Smooth muscle cell (in vitro differentiated cells): ENCODE data around the gene FHL1. TPM values are rescaled to one million over a fixed set of nuclear protein-coding genes. Genes with fewer than 3 reads are reported as not detected.

Experiments
- DNase-seq: peaks from one replicate; lab custom pipeline; 2025; ENCODE audit not compliant: unreplicated experiment; lab: John Stamatoyannopoulos, UW
- H2AFZ ChIP-seq: fragments of 200-600 bp; sonication (generic); 2 replicates; pipeline ENCODE4 v1.6.0; 2016; ENCODE audit warnings: antibody characterized with exemption, low read depth, mild to moderate bottlenecking
- H3F3A ChIP-seq: fragments of 200-600 bp; sonication (generic); 2 replicates; pipeline ENCODE4 v1.6.0; 2017; ENCODE audit warnings: antibody characterized with exemption, low read depth
- H3K27ac ChIP-seq: fragments of 200-600 bp; sonication (generic); 2 replicates; pipeline ENCODE4 v1.5.1; 2016; ENCODE audit warnings: low read depth, mild to moderate bottlenecking
- H3K27me3 ChIP-seq: fragments of 200-600 bp; sonication (generic); 2 replicates; pipeline ENCODE4 v1.6.1; 2016; ENCODE audit warnings: low read depth, mild to moderate bottlenecking
- H3K36me3 ChIP-seq: fragments of 200-600 bp; sonication (generic); 2 replicates; pipeline ENCODE4 v1.5.1; 2016; ENCODE audit warnings: low read depth
- H3K4me1 ChIP-seq: fragments of 200-600 bp; sonication (generic); 2 replicates; pipeline ENCODE4 v1.5.1; 2016; ENCODE audit warnings: low read depth
- H3K4me2 ChIP-seq: fragments of 200-600 bp; sonication (generic); 2 replicates; pipeline ENCODE4 v1.6.0; 2016; ENCODE audit warnings: mild to moderate bottlenecking
- H3K4me3 ChIP-seq: fragments of 200-600 bp; sonication (generic); 2 replicates; pipeline ENCODE4 v1.5.1; 2016; ENCODE audit warnings: mild to moderate bottlenecking
- H3K79me2 ChIP-seq: fragments of 200-600 bp; sonication (generic); 2 replicates; pipeline ENCODE4 v1.6.0; 2016; ENCODE audit warnings: low read depth, mild to moderate bottlenecking
- H3K9ac ChIP-seq: fragments of 200-600 bp; sonication (generic); 2 replicates; pipeline ENCODE4 v1.6.0; 2016; ENCODE audit warnings: low read depth
- H3K9me3 ChIP-seq: fragments of 200-600 bp; sonication (generic); replicated peaks from 2 replicates; pipeline ENCODE4 v1.5.1; 2016; ENCODE audit warnings: low read depth
- H4K20me1 ChIP-seq: fragments of 200-600 bp; sonication (generic); 2 replicates; pipeline ENCODE4 v1.6.0; 2016; ENCODE audit warnings: low read depth
- WGBS: methylation state at CpG from one replicate; pipeline ENCODE4 v1.1.7; 2016; ENCODE audit warnings: low lambda C conversion rate; 5-methylcytosine and 5-hydroxymethylcytosine counted together
- polyA plus RNA-seq: library from polyadenylated mRNA; unstranded; fragments of >200 nt; fragmentation: Nextera tagmentation; extraction: Ambion mirVana; gene quantifications from 2 replicates; pipeline ENCODE4 v1.2.1, GENCODE V29; 2016
- total RNA-seq: library from RNA; depleted of rRNA; stranded (reverse); fragments of >200 nt; gene quantifications from 2 replicates; pipeline ENCODE4 v1.2.3, GENCODE V29; 2014
- TF ChIP-seq, protein P1 (sequence below): fragments of 200-600 bp; sonication (generic); IDR thresholded peaks from 2 replicates; pipeline ENCODE4 v1.5.1; 2017; ENCODE audit warnings: borderline replicate concordance, mild to moderate bottlenecking, antibody characterized with exemption; ENCODE audit not compliant: insufficient read depth, poor library complexity, severe bottlenecking

The FHL1 gene
- total and polyA plus RNA-seq, 2 experiments from 2014 or later, result 76.0 to 103 TPM

DNA sequence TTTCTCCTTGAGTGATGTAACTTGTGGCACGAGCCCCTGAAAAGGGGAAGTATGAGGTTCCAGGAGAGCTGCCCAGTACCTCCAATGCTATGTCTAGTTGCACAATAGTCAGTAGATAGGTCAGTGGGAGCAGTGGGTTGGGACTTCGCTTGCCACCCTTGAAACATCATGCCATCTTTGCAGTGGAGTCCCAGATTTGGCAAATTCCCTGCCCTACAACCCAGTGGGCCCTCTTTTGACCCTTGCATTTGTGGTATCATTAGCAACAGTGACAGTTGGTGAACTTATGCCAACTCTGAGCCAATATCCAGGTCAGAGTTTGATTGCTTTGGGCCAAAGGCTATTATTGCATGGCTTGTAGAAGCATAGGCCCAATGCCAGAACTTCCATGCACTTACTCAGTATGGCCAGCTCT, 12.3 kb downstream of the FHL1 start:
- Histone ChIP-seq H2AFZ (no peak overlapping the region), H3K36me3 (no peaks in the 10 kb centered on the region), H3F3A (no peaks in the 10 kb centered on the region), H3K79me2 (peaks cover 15% of the 10 kb centered on the region), H3K4me1 (no peaks in the 10 kb centered on the region), H3K4me2 (no peak overlapping the region), H3K9me3 (no peaks in the 10 kb centered on the region), H3K27me3 (no peaks in the 10 kb centered on the region), H4K20me1 (peaks cover 30% of the 10 kb centered on the region), H3K9ac (no peak overlapping the region), H3K4me3 (no peak overlapping the region), H3K27ac (no peak overlapping the region)
- TF ChIP-seq, protein P1, sequence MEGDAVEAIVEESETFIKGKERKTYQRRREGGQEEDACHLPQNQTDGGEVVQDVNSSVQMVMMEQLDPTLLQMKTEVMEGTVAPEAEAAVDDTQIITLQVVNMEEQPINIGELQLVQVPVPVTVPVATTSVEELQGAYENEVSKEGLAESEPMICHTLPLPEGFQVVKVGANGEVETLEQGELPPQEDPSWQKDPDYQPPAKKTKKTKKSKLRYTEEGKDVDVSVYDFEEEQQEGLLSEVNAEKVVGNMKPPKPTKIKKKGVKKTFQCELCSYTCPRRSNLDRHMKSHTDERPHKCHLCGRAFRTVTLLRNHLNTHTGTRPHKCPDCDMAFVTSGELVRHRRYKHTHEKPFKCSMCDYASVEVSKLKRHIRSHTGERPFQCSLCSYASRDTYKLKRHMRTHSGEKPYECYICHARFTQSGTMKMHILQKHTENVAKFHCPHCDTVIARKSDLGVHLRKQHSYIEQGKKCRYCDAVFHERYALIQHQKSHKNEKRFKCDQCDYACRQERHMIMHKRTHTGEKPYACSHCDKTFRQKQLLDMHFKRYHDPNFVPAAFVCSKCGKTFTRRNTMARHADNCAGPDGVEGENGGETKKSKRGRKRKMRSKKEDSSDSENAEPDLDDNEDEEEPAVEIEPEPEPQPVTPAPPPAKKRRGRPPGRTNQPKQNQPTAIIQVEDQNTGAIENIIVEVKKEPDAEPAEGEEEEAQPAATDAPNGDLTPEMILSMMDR, result no peak
- 72% methylated on average over 2 of the region's 2 CpGs for whole genome bisulfite sequencing
- no peak for DNase-seq

DNA sequence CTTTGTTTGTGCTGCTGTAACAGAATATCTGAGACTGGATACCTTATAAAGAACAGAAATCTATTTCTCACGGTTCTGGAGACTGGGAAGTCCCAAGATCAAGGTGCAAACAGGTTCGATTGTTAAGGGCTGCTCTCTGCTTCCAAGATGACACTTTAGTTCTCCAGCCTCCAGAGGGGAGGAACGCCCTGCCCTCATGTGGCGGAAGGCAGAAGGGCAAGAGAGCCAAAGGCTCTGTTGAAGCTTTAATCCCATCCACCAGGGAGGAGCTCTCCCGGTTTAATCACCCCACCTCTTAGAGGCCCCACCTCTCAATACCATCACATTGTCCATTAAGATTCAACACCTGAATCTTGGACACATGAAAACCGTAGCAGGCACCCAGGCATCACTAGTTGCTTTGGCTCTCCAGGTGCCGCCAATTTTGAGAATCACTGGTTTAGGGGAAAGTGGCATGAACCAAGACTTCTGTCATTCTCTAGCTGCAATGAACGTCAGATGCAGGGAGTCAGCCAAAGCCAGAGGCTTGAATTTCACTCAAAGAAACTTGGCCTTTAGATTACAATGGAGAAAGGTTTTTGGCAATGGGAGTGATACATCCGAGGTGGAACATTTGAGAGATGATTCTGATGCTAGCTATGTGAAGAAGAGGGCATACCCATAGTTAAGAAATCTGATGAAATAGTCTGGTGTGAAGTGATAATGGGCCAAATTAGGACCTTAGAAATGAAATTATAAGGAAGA, 15.7 kb downstream of the FHL1 start:
- Histone ChIP-seq H2AFZ (no peak overlapping the region), H3K9ac (no peak overlapping the region), H3K9me3 (no peaks in the 10 kb centered on the region), H3K4me2 (no peak overlapping the region), H3K4me1 (peaks cover 5% of the 10 kb centered on the region), H3F3A (no peaks in the 10 kb centered on the region), H4K20me1 (peaks cover 14% of the 10 kb centered on the region), H3K4me3 (no peak overlapping the region), H3K27me3 (no peaks in the 10 kb centered on the region), H3K36me3 (no peaks in the 10 kb centered on the region), H3K79me2 (peaks cover 13% of the 10 kb centered on the region), H3K27ac (no peak overlapping the region)
- WGBS, result 48% methylated on average over 9 of the region's 9 CpGs
- TF ChIP-seq, protein P1, result peak; percentile 46
- DNase-seq, result no peak

DNA sequence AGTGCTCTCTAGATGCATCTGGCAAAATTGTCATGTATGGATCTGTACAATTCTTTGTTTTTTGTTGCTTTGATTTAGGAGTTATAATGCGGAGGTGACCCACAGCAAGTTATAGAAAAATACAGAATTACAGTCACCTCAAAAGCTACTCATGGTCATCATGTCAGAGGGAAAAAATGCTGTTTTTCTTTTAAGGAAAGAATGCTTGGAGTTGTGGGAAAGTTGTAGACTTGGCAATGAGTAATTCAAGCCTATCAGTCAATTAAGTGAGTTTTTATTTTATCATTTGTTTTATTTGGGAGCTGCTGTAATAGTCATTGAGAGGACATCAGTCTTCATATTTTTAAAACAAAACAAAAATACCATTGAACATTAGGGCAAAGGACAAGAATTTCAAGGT, 16.4 kb downstream of the FHL1 start:
- DNase-seq, result no peak
- Histone ChIP-seq H3K27me3 (no peaks in the 10 kb centered on the region), H3K4me2 (no peak overlapping the region), H3K9me3 (no peaks in the 10 kb centered on the region), H4K20me1 (peaks cover 13% of the 10 kb centered on the region), H3K27ac (no peak overlapping the region), H3K79me2 (peaks cover 13% of the 10 kb centered on the region), H2AFZ (no peak overlapping the region), H3K9ac (no peak overlapping the region), H3K4me1 (peaks cover 5% of the 10 kb centered on the region), H3K4me3 (no peak overlapping the region), H3K36me3 (no peaks in the 10 kb centered on the region), H3F3A (no peaks in the 10 kb centered on the region)
- TF ChIP-seq, protein P1, result no peak
- WGBS, result 83% methylated on average over 1 of the region's 1 CpG

DNA sequence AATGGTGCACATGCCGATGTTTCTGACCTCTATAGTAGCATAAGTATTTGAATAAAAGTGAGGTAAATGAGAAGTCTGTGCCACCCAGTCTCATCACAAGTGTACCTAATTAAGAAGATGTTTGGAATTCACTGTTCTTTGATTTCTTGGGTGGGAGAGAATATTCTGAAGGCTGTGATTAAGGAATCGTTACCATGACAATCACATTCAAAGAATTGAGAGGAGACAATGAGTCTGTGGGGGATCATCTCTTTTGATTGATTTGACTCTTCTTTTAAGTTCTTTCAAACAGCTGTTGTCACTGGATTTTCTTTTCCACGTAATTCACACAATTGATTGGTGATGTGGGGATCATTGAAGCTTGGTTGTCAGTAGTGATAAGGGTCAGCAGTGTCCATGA, 18.1 kb downstream of the FHL1 start:
- Histone ChIP-seq H2AFZ (no peak overlapping the region), H3K36me3 (no peaks in the 10 kb centered on the region), H3K4me1 (peaks cover 5% of the 10 kb centered on the region), H4K20me1 (peaks cover 15% of the 10 kb centered on the region), H3K4me2 (no peak overlapping the region), H3K9me3 (no peaks in the 10 kb centered on the region), H3F3A (no peaks in the 10 kb centered on the region), H3K27me3 (no peaks in the 10 kb centered on the region), H3K27ac (no peak overlapping the region), H3K79me2 (peaks cover 13% of the 10 kb centered on the region), H3K9ac (no peak overlapping the region), H3K4me3 (no peak overlapping the region)
- TF ChIP-seq, protein P1, result no peak
- DNase-seq, result no peak
- WGBS, result 57% methylated on average over 3 of the region's 3 CpGs
